Osteocyte (in vitro differentiated cells): ENCODE results near the gene PRKCQ. TPM values are rescaled to one million over a fixed set of nuclear protein-coding genes. Genes with fewer than 3 reads are reported as not detected.

ENCODE experiments used
- DNase-seq: peaks from one replicate; pipeline ENCODE4 v3.0.0; 2021; ENCODE audit warnings: mixed read lengths; ENCODE audit not compliant: unreplicated experiment; ENCODE audit errors: extremely low spot score
- H3K27ac Mint-ChIP-seq: one replicate; pipeline ENCODE4 v1.8.0; 2021; ENCODE audit warnings: mild to moderate bottlenecking, mixed read lengths; ENCODE audit not compliant: unreplicated experiment
- H3K27me3 Mint-ChIP-seq: one replicate; pipeline ENCODE4 v1.8.0; 2021; ENCODE audit warnings: mixed read lengths; ENCODE audit not compliant: unreplicated experiment
- H3K36me3 Mint-ChIP-seq: one replicate; pipeline ENCODE4 v1.8.0; 2021; ENCODE audit warnings: mixed read lengths; ENCODE audit not compliant: unreplicated experiment
- H3K4me1 Mint-ChIP-seq: one replicate; pipeline ENCODE4 v1.8.0; 2021; ENCODE audit warnings: mixed read lengths; ENCODE audit not compliant: unreplicated experiment
- H3K4me3 Mint-ChIP-seq: one replicate; pipeline ENCODE4 v1.8.0; 2021; ENCODE audit warnings: mild to moderate bottlenecking, moderate library complexity, mixed read lengths; ENCODE audit not compliant: unreplicated experiment
- H3K9me3 Mint-ChIP-seq: one replicate; pipeline ENCODE4 v1.8.0; 2021; ENCODE audit warnings: mixed read lengths; ENCODE audit not compliant: unreplicated experiment
- total RNA-seq: library from RNA; stranded (reverse); gene quantifications from 2 replicates; pipeline ENCODE4 v1.2.1, GENCODE V29; 2021
- TF ChIP-seq, protein P1 (sequence below): fragments of 200-600 bp; sonication (generic); IDR thresholded peaks from 2 replicates; pipeline ENCODE4 v1.5.0; 2021; ENCODE audit warnings: antibody characterized with exemption, mild to moderate bottlenecking, moderate library complexity

The PRKCQ gene
- total RNA-seq, 1 donor from 2014 or later = 0.11 TPM

- Mint-ChIP-seq H3K27ac (no peak overlapping the region), H3K9me3 (peaks cover 8% of the 10 kb centered on the region), H3K36me3 (no peaks in the 10 kb centered on the region), H3K27me3 (peaks cover 9% of the 10 kb centered on the region), H3K4me3 (no peak overlapping the region), H3K4me1 (no peaks in the 10 kb centered on the region)
- TF ChIP-seq, protein P1, sequence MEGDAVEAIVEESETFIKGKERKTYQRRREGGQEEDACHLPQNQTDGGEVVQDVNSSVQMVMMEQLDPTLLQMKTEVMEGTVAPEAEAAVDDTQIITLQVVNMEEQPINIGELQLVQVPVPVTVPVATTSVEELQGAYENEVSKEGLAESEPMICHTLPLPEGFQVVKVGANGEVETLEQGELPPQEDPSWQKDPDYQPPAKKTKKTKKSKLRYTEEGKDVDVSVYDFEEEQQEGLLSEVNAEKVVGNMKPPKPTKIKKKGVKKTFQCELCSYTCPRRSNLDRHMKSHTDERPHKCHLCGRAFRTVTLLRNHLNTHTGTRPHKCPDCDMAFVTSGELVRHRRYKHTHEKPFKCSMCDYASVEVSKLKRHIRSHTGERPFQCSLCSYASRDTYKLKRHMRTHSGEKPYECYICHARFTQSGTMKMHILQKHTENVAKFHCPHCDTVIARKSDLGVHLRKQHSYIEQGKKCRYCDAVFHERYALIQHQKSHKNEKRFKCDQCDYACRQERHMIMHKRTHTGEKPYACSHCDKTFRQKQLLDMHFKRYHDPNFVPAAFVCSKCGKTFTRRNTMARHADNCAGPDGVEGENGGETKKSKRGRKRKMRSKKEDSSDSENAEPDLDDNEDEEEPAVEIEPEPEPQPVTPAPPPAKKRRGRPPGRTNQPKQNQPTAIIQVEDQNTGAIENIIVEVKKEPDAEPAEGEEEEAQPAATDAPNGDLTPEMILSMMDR = no peak
- DNase-seq = no peak
Observed at GRCh38 chr10:6465854-6466601, 114.0 kb downstream of the PRKCQ start.

GRCh38 chr10:6465437-6465836 lies 114.6 kb downstream of the PRKCQ start:
- DNase-seq = no peak
- Mint-ChIP-seq H3K27ac (no peak overlapping the region), H3K36me3 (no peaks in the 10 kb centered on the region), H3K4me1 (no peaks in the 10 kb centered on the region), H3K27me3 (peaks cover 9% of the 10 kb centered on the region), H3K9me3 (peaks cover 12% of the 10 kb centered on the region), H3K4me3 (no peak overlapping the region)
- TF ChIP-seq, protein P1 = no peak

GRCh38 chr10:6464862-6465430 lies 115.1 kb downstream of the PRKCQ start:
- peaks cover 8% of the 10 kb centered on the region for H3K9me3 Mint-ChIP-seq
- H3K36me3 Mint-ChIP-seq = no peaks in the 10 kb centered on the region
- no peak overlapping the region for H3K27ac Mint-ChIP-seq
- no peaks in the 10 kb centered on the region for H3K4me1 Mint-ChIP-seq
- DNase-seq = no peak
- H3K27me3 Mint-ChIP-seq = peaks cover 9% of the 10 kb centered on the region
- TF ChIP-seq, protein P1 = no peak
- H3K4me3 Mint-ChIP-seq = no peak overlapping the region

DNA sequence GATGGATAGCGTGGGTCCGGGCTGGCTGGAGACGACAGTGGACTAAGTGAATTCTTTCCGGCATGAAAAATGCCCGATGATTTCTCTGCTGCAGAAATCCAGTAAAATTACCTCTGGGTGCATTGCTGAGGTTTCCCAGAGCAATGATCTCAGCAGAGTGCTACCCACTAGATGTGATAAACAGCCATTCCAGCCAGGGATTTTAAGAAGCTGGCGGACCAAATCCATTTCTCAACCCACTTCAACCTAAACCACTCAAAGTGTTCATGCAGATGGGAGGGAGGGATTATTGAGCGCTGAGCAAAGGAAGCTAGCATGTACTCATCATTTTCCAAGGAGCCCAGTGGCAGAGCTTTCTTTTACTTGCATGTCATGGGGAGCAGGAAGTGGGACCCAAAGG lies 116.7 kb downstream of the PRKCQ start:
- peaks cover 8% of the 10 kb centered on the region for H3K27me3 Mint-ChIP-seq
- H3K27ac Mint-ChIP-seq = no peak overlapping the region
- DNase-seq = no peak
- H3K9me3 Mint-ChIP-seq = peaks cover 5% of the 10 kb centered on the region
- TF ChIP-seq, protein P1 = no peak
- no peak overlapping the region for H3K4me3 Mint-ChIP-seq
- no peaks in the 10 kb centered on the region for H3K4me1 Mint-ChIP-seq
- H3K36me3 Mint-ChIP-seq = no peaks in the 10 kb centered on the region

DNA sequence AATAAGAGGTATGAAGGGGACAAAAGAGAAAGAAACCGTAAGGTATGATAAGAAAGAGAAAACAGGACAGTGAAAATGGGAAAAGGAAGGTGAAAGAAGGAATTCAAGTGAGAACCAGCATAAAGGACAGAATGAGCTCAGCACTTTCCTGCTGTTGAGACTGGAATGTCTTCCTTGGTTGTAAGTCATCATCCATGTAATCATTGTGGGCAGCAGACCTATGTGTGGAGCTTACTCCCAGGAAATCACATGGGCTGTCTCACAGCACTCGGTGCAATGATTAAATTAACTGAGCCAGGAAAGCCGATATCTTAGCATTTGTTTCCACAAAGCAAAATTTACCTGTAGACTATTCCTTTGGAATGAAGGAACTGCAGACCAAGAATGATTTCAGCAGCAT lies 118.1 kb downstream of the PRKCQ start:
- no peaks in the 10 kb centered on the region for H3K4me1 Mint-ChIP-seq
- peaks cover 10% of the 10 kb centered on the region for H3K9me3 Mint-ChIP-seq
- H3K27ac Mint-ChIP-seq = no peak overlapping the region
- no peak overlapping the region for H3K4me3 Mint-ChIP-seq
- DNase-seq = no peak
- no peaks in the 10 kb centered on the region for H3K36me3 Mint-ChIP-seq
- H3K27me3 Mint-ChIP-seq = no peaks in the 10 kb centered on the region
- TF ChIP-seq, protein P1 = no peak
